IMR-90 (cell line): ENCODE results near the gene GLCE. TPM values are rescaled to one million over a fixed set of nuclear protein-coding genes. Genes with fewer than 3 reads are reported as not detected.

ENCODE experiments used
- ATAC-seq: fragments of 200-7000 bp; cut with Tn5 transposase; 2 replicates; pipeline ENCODE4 v1.9.1; 2020; ENCODE audit warnings: low read depth, mild to moderate bottlenecking, moderate library complexity
- BruUV-seq: library from RNA; stranded (reverse); fragments of 400-500 nt; replicated peaks from 2 replicates; lab custom pipeline; 2021; lab: Mats Ljungman, UMichigan
- CTCF ChIA-PET: fragments of 300-600 bp; formaldehyde crosslinking; extraction: SDS; loops from one replicate; lab custom pipeline; 2021; ENCODE audit warnings: antibody characterized with exemption; lab: Yijun Ruan, JAX
- POLR2A ChIA-PET: fragments of 300-600 bp; sonication (Branson Sonifier 250); formaldehyde crosslinking; loops from one replicate; lab custom pipeline; 2022; ENCODE audit warnings: antibody characterized with exemption; ENCODE audit not compliant: unreplicated experiment; lab: Charles Lee
- DNase-seq: peaks from one replicate; pipeline ENCODE4 v3.0.0; 2013
- H2AFZ ChIP-seq: replicated peaks from 2 replicates; pipeline ENCODE3; 2013; ENCODE audit warnings: low read length, mild to moderate bottlenecking; ENCODE audit not compliant: poor library complexity
- H2AK5ac ChIP-seq: 2 replicates; pipeline ENCODE4 v1.6.1; 2013; ENCODE audit warnings: low read depth, low read length, inconsistent platforms
- H2AK9ac ChIP-seq: replicated peaks from 2 replicates; pipeline ENCODE3; 2013; ENCODE audit warnings: mild to moderate bottlenecking, low read depth, low read length, moderate library complexity; ENCODE audit not compliant: poor library complexity
- H2BK120ac ChIP-seq: 2 replicates; pipeline ENCODE4 v1.6.1; 2013; ENCODE audit warnings: low read depth, low read length, inconsistent platforms
- H2BK15ac ChIP-seq: 3 replicates; pipeline ENCODE4 v1.6.1; 2013; ENCODE audit warnings: low read depth, low read length, inconsistent platforms
- H2BK20ac ChIP-seq: 2 replicates; pipeline ENCODE4 v1.6.1; 2013; ENCODE audit warnings: low read depth, mild to moderate bottlenecking, inconsistent platforms, low read length, moderate library complexity
- H2BK5ac ChIP-seq: 2 replicates; pipeline ENCODE4 v1.6.1; 2013; ENCODE audit warnings: mild to moderate bottlenecking, low read depth, low read length, inconsistent platforms; ENCODE audit not compliant: poor library complexity, severe bottlenecking
- H3K14ac ChIP-seq: replicated peaks from 2 replicates; pipeline ENCODE4 v1.6.1; 2013; ENCODE audit warnings: low read depth, low read length, inconsistent platforms
- H3K18ac ChIP-seq: 2 replicates; pipeline ENCODE4 v1.6.1; 2013; ENCODE audit warnings: low read depth, low read length, control low read depth
- H3K23ac ChIP-seq: 2 replicates; pipeline ENCODE4 v1.6.1; 2013; ENCODE audit warnings: low read depth, low read length, inconsistent platforms
- H3K27ac ChIP-seq: 2 replicates; pipeline ENCODE4 v1.5.1; 2013; ENCODE audit warnings: mild to moderate bottlenecking, control low read depth, low read length; ENCODE audit not compliant: insufficient read depth
- H3K27me3 ChIP-seq: 2 replicates; pipeline ENCODE4 v1.6.1; 2013; ENCODE audit warnings: low read length; ENCODE audit not compliant: control insufficient read depth, insufficient read depth
- H3K36me3 ChIP-seq: 2 replicates; pipeline ENCODE4 v1.6.1; 2013; ENCODE audit warnings: low read length, mixed read lengths; ENCODE audit not compliant: control insufficient read depth, insufficient read depth
- H3K4ac ChIP-seq: 2 replicates; pipeline ENCODE4 v1.6.1; 2013; ENCODE audit warnings: low read depth, low read length, inconsistent platforms
- H3K4me1 ChIP-seq: 2 replicates; pipeline ENCODE4 v1.6.1; 2013; ENCODE audit warnings: low read length, mixed read lengths; ENCODE audit not compliant: control insufficient read depth, insufficient read depth
- H3K4me2 ChIP-seq: 2 replicates; pipeline ENCODE4 v1.6.1; 2013; ENCODE audit warnings: low read depth, mild to moderate bottlenecking, control low read depth, low read length, moderate library complexity
- H3K4me3 ChIP-seq: 2 replicates; pipeline ENCODE4 v1.5.1; 2013; ENCODE audit warnings: low read depth, mild to moderate bottlenecking, control low read depth, low read length, moderate library complexity; ENCODE audit not compliant: insufficient read depth
- H3K56ac ChIP-seq: 2 replicates; pipeline ENCODE4 v1.6.1; 2013; ENCODE audit warnings: low read length, inconsistent platforms; ENCODE audit not compliant: insufficient read depth; ENCODE audit errors: extremely low read depth
- H3K79me1 ChIP-seq, 2 experiments: 2 replicates each; pipeline ENCODE4 v1.6.1; 2013; ENCODE audit warnings: low read length in 2 of 2, inconsistent platforms in 1 of 2, low read depth in 1 of 2
- H3K9ac ChIP-seq: 2 replicates; pipeline ENCODE4 v1.6.1; 2013; ENCODE audit warnings: low read depth, low read length, control low read depth
- H3K9me1 ChIP-seq: 2 replicates; pipeline ENCODE4 v1.6.1; 2013; ENCODE audit warnings: low read length, inconsistent platforms; ENCODE audit not compliant: insufficient read depth
- H3K9me3 ChIP-seq: 2 replicates; pipeline ENCODE4 v1.6.1; 2013; ENCODE audit warnings: low read length; ENCODE audit not compliant: control insufficient read depth, insufficient read depth
- H4K20me1 ChIP-seq: 2 replicates; pipeline ENCODE4 v1.6.1; 2013; ENCODE audit warnings: low read length, inconsistent platforms; ENCODE audit not compliant: insufficient read depth
- H4K5ac ChIP-seq: 2 replicates; pipeline ENCODE4 v1.6.1; 2013; ENCODE audit warnings: mild to moderate bottlenecking, low read depth, low read length, control low read depth
- H4K8ac ChIP-seq, 2 experiments: 2 replicates each; pipeline ENCODE4 v1.6.1; 2013; ENCODE audit warnings: low read depth in 2 of 2, low read length in 2 of 2, control low read depth in 1 of 2, inconsistent platforms in 1 of 2
- H4K91ac ChIP-seq: 2 replicates; pipeline ENCODE4 v1.6.1; 2013; ENCODE audit warnings: low read depth, low read length, inconsistent platforms; ENCODE audit not compliant: insufficient read depth
- BHLHE40 ChIP-seq: fragments of 150-350 bp; IDR thresholded peaks from 2 replicates; pipeline ENCODE4 v1.6.1; 2016; ENCODE audit warnings: mild to moderate bottlenecking, low read depth, low read length
- CEBPB ChIP-seq: IDR thresholded peaks from 2 replicates; pipeline ENCODE4 v1.6.1; 2012; ENCODE audit warnings: low read depth, low read length, improper control_type of control experiment
- CHD1 ChIP-seq: IDR thresholded peaks from 2 replicates; pipeline ENCODE4 v1.6.1; 2012; ENCODE audit warnings: low read depth, low read length, improper control_type of control experiment
- CTCF ChIP-seq: conservative IDR thresholded peaks from 2 replicates; pipeline ENCODE4 v1.5.1; 2012; ENCODE audit warnings: mild to moderate bottlenecking, low read depth, low read length, improper control_type of control experiment
- MAFK ChIP-seq: IDR thresholded peaks from 2 replicates; pipeline ENCODE4 v1.6.1; 2012; ENCODE audit warnings: low read depth, low read length, improper control_type of control experiment
- MAZ ChIP-seq: IDR thresholded peaks from 2 replicates; pipeline ENCODE4 v1.6.1; 2012; ENCODE audit warnings: low read depth, mild to moderate bottlenecking, low read length, improper control_type of control experiment, moderate library complexity, borderline replicate concordance
- NFE2L2 ChIP-seq: fragments of 150-350 bp; IDR thresholded peaks from 2 replicates; pipeline ENCODE4 v1.6.1; 2016; ENCODE audit warnings: low read depth, mild to moderate bottlenecking, low read length
- POLR2A ChIP-seq: IDR thresholded peaks from 2 replicates; pipeline ENCODE4 v1.6.1; 2012; ENCODE audit warnings: mild to moderate bottlenecking, low read depth, low read length
- RAD21 ChIP-seq: IDR thresholded peaks from 2 replicates; pipeline ENCODE4 v1.6.1; 2012; ENCODE audit warnings: low read length, improper control_type of control experiment
- RCOR1 ChIP-seq: IDR thresholded peaks from 2 replicates; pipeline ENCODE4 v1.6.1; 2012; ENCODE audit warnings: mild to moderate bottlenecking, low read length, improper control_type of control experiment; ENCODE audit not compliant: insufficient replicate concordance
- SMC3 ChIP-seq: fragments of 150-350 bp; IDR thresholded peaks from 2 replicates; pipeline ENCODE4 v1.6.1; 2016; ENCODE audit warnings: low read depth, mild to moderate bottlenecking, antibody characterized with exemption, low read length, moderate library complexity
- WGBS, 2 experiments: methylation state at CpG; one replicate each; pipeline versions ENCODE4 v1.1.5 to v1.1.7; 2013; ENCODE audit warnings: missing lambda C conversion rate in 2 of 2; ENCODE audit not compliant: insufficient read length in 1 of 2; ENCODE audit errors: extremely low coverage in 2 of 2; 5-methylcytosine and 5-hydroxymethylcytosine counted together
- dilution Hi-C: fragments of 300-500 bp; cut with HindIII; formaldehyde crosslinking; loops from one replicate; pipeline ENCODE4 v1.14.3; 2018; ENCODE audit warnings: low sequenced_read_pairs; ENCODE audit not compliant: unreplicated experiment
- in situ Hi-C: fragments of 300-500 bp; cut with MboI; formaldehyde crosslinking; loops from 3 replicates; pipeline ENCODE4 v1.14.3; 2019; ENCODE audit warnings: low sequenced_read_pairs, inconsistent platforms, mixed read lengths
- intact Hi-C: fragments of 100-400 bp; cut with micrococcal nuclease; formaldehyde crosslinking; loops from 2 replicates; pipeline ENCODE4 v1.10.0; 2022
- polyA plus RNA-seq, 3 experiments: library from polyadenylated mRNA; depleted of rRNA; stranded (reverse); fragments of >200 nt; gene quantifications; 2 replicates each; pipeline ENCODE4 v1.2.3, GENCODE V29; 2012; ENCODE audit warnings: low replicate concordance in 1 of 3
- total RNA-seq: library from RNA; depleted of rRNA; stranded (reverse); fragments of >200 nt; gene quantifications from 2 replicates; pipeline ENCODE4 v1.2.3, GENCODE V29; 2012
- TF ChIP-seq, protein P1 (sequence below): fragments of 150-350 bp; IDR thresholded peaks from 2 replicates; pipeline ENCODE4 v1.6.1; 2016; ENCODE audit warnings: low read depth, mild to moderate bottlenecking, low read length, moderate library complexity, borderline replicate concordance
- TF ChIP-seq, protein P2 (sequence below): fragments of 150-350 bp; IDR thresholded peaks from 2 replicates; pipeline ENCODE4 v1.6.1; 2017; ENCODE audit warnings: mild to moderate bottlenecking, antibody characterized with exemption, low read length, low read depth

Gene GLCE
- total and polyA plus RNA-seq, 2 of the 4 experiments (the other 2 are of a cell fraction) = 15.3 to 29.6 TPM

DNA sequence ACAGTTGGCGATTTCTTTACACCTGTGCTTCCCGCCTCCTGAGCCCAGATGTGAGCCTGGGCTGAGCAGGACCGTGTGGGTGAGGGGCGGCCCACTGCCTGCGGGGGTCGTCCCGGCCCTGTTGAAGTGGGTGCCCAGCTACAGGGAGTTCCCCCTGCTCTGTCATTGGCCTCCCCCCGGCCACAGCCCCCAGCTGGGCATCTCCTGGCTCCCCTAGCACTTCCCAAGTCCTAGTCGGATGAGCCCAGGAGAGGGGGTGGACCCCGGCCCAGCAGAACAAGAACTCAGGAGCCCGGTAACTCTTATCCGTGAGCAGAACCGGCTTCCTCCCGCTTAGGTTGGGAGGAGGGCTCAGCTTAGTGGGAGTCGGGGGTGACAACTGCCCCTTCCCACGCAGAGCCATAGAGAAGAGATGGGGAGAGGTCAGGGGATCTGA lies 139.0 kb downstream of the GLCE start:
- intact Hi-C loops (no loop called here), dilution Hi-C loops (no loop called here), in situ Hi-C loops (no loop called here)
- no peak overlapping the region for H3K9ac ChIP-seq
- ATAC-seq (no peak), DNase-seq (no peak)
- H4K8ac ChIP-seq = no peak overlapping the region
- BruUV-seq = no TSS peak
- no peak overlapping the region for H2BK120ac ChIP-seq
- H2AK5ac ChIP-seq = no peak overlapping the region
- H4K91ac ChIP-seq = no peak overlapping the region; the same call in 1 of the 2 replicates
- H3K4me2 ChIP-seq = no peak overlapping the region; the same call in 1 of the 2 replicates
- no peak overlapping the region for H4K5ac ChIP-seq
- peaks cover 7% of the 10 kb centered on the region for H3K9me3 ChIP-seq
- H3K56ac ChIP-seq = no peak overlapping the region
- ChIA-PET CTCF (no interaction called here), POLR2A (no interaction called here)
- H2BK20ac ChIP-seq = no peak overlapping the region
- 6% methylated on average over 3 of the region's 16 CpGs; no CpG with 5 or more reads in 1 of the 2 experiments for WGBS, 2 experiments
- peak overlapping the region; percentile 90 for H2AFZ ChIP-seq
- H3K27ac ChIP-seq = no peak overlapping the region
- peaks cover 10% of the 10 kb centered on the region for H3K9me1 ChIP-seq
- no peaks in the 10 kb centered on the region; the same call in 1 of the 2 replicates for H4K20me1 ChIP-seq
- peaks cover 20% of the 10 kb centered on the region for H3K27me3 ChIP-seq
- no peak overlapping the region for H3K18ac ChIP-seq
- no peaks in the 10 kb centered on the region for H3K79me1 ChIP-seq
- no peak overlapping the region for H3K23ac ChIP-seq
- H3K4ac ChIP-seq = no peak overlapping the region
- H3K4me3 ChIP-seq = peak overlapping the region; percentile 54; the same call in 1 of the 2 replicates
- TF ChIP-seq POLR2A (no peak), RCOR1 (no peak), MAFK (no peak), MAZ (no peak), BHLHE40 (no peak), CHD1 (no peak), NFE2L2 (no peak), SMC3 (no peak), CEBPB (no peak), RAD21 (no peak), CTCF (no peak)
- TF ChIP-seq, protein P1, sequence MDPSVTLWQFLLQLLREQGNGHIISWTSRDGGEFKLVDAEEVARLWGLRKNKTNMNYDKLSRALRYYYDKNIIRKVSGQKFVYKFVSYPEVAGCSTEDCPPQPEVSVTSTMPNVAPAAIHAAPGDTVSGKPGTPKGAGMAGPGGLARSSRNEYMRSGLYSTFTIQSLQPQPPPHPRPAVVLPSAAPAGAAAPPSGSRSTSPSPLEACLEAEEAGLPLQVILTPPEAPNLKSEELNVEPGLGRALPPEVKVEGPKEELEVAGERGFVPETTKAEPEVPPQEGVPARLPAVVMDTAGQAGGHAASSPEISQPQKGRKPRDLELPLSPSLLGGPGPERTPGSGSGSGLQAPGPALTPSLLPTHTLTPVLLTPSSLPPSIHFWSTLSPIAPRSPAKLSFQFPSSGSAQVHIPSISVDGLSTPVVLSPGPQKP = no peak
- TF ChIP-seq, protein P2, sequence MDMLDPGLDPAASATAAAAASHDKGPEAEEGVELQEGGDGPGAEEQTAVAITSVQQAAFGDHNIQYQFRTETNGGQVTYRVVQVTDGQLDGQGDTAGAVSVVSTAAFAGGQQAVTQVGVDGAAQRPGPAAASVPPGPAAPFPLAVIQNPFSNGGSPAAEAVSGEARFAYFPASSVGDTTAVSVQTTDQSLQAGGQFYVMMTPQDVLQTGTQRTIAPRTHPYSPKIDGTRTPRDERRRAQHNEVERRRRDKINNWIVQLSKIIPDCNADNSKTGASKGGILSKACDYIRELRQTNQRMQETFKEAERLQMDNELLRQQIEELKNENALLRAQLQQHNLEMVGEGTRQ = no peak
- H2BK5ac ChIP-seq = no peak overlapping the region
- no peaks in the 10 kb centered on the region for H3K36me3 ChIP-seq
- H3K14ac ChIP-seq = no peak overlapping the region
- H2AK9ac ChIP-seq = peak overlapping the region; percentile 58
- peaks cover 11% of the 10 kb centered on the region for H3K4me1 ChIP-seq
- no peak overlapping the region for H2BK15ac ChIP-seq
